ENCODE results near the gene FKBP1C. TPM values are rescaled to one million over a fixed set of nuclear protein-coding genes. Genes with fewer than 3 reads are reported as not detected.
"Not testable (repeated sequence)": the region's sequence is repeated elsewhere in the genome, so short reads cannot be mapped to it uniquely, and the experiment has no call there.

The FKBP1C gene
- total and polyA plus RNA-seq, 2 experiments from 2014 or later: 0.47 to 0.80 TPM

DNA sequence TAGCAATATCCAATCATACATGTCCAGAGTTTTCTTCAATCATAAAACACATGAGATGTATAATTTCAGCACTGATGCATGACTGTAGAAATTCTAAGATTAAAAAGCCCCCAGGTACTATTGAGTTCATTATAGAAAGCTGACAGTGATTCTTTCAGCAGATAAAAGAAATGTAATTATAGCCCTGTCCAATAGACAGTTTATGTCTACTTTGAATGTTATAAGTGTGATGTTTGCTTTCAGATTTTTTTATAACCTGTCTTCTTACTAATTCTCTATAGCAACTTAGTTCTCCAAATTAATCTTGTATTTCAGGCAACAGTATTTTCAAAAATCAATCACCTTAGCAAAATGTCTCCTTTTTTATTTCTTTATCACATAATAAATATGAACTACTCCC, 13.5 kb upstream of the FKBP1C start:
- TF ChIP-seq, protein P1, sequence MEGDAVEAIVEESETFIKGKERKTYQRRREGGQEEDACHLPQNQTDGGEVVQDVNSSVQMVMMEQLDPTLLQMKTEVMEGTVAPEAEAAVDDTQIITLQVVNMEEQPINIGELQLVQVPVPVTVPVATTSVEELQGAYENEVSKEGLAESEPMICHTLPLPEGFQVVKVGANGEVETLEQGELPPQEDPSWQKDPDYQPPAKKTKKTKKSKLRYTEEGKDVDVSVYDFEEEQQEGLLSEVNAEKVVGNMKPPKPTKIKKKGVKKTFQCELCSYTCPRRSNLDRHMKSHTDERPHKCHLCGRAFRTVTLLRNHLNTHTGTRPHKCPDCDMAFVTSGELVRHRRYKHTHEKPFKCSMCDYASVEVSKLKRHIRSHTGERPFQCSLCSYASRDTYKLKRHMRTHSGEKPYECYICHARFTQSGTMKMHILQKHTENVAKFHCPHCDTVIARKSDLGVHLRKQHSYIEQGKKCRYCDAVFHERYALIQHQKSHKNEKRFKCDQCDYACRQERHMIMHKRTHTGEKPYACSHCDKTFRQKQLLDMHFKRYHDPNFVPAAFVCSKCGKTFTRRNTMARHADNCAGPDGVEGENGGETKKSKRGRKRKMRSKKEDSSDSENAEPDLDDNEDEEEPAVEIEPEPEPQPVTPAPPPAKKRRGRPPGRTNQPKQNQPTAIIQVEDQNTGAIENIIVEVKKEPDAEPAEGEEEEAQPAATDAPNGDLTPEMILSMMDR (IDR thresholded peaks at IDR 0.05; ENCODE audit: poor library complexity): no peak
- TF ChIP-seq EZH2phosphoT487 (IDR thresholded peaks at IDR 0.05; ENCODE audit: low read depth, severe bottlenecking, unreplicated experiment): no peak
- no peak for TF ChIP-seq EZH2 (IDR thresholded peaks at IDR 0.05; ENCODE audit: borderline replicate concordance)
- no peak overlapping the region for H3K27ac ChIP-seq
- DNase-seq (ENCODE audit: low spot score): no peak
- H3K4me1 ChIP-seq (ENCODE audit: insufficient read depth): no peaks in the 10 kb centered on the region
- H3K9me3 ChIP-seq (ENCODE audit: low read depth): no peaks in the 10 kb centered on the region
- H4K20me1 ChIP-seq (ENCODE audit: insufficient read depth, poor library complexity, severe bottlenecking): no peaks in the 10 kb centered on the region
- no peaks in the 10 kb centered on the region for H3K27me3 ChIP-seq
- no peaks in the 10 kb centered on the region for H3K36me3 ChIP-seq (replicated peaks; ENCODE audit: insufficient read depth, low read depth)
- H3K79me2 ChIP-seq: no peaks in the 10 kb centered on the region
- no peak overlapping the region for H3K4me3 ChIP-seq
- H3K4me2 ChIP-seq: no peak overlapping the region
- H2AFZ ChIP-seq: no peak overlapping the region
- no peaks in the 10 kb centered on the region for H3K9me2 ChIP-seq (replicated peaks; ENCODE audit: insufficient read depth)

DNA sequence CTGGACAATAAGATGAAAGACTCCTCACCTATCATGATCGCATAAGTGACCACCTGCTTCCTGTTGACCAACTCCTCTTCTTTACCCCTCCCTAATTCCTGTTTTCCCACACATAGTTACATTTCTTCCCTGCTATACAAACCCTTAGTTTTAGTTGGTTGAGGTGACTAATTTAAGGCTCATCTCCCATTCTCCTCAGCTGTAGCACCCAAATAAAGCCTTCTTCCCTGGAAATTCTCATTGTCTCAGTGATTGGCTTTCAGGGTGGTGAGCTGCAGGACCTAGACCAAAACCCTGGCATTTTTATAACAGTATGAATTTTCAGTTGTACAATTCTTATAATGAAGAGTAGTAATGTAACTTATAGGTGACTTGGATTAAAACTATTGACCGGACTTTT, 2.1 kb downstream of the FKBP1C start:
- Histone ChIP-seq H3K4me3 (no peak overlapping the region), H3K27ac (no peak overlapping the region), H3K36me3 (replicated peaks; ENCODE audit: insufficient read depth, low read depth) (no peaks in the 10 kb centered on the region), H3K27me3 (no peaks in the 10 kb centered on the region), H2AFZ (no peak overlapping the region), H3K9me2 (replicated peaks; ENCODE audit: insufficient read depth) (no peaks in the 10 kb centered on the region), H3K9me3 (ENCODE audit: low read depth) (no peaks in the 10 kb centered on the region), H3K4me2 (no peak overlapping the region), H3K4me1 (ENCODE audit: insufficient read depth) (no peaks in the 10 kb centered on the region), H3K79me2 (no peaks in the 10 kb centered on the region), H4K20me1 (ENCODE audit: insufficient read depth, poor library complexity, severe bottlenecking) (no peaks in the 10 kb centered on the region)
- TF ChIP-seq EZH2phosphoT487 (IDR thresholded peaks at IDR 0.05; ENCODE audit: low read depth, severe bottlenecking, unreplicated experiment) (no peak), EZH2 (IDR thresholded peaks at IDR 0.05; ENCODE audit: borderline replicate concordance) (no peak)
- TF ChIP-seq, protein P1 (IDR thresholded peaks at IDR 0.05; ENCODE audit: poor library complexity): no peak
- DNase-seq (ENCODE audit: low spot score): no peak
- WGBS (ENCODE audit: low lambda C conversion rate, missing lambda C conversion rate): 98% methylated on average over 2 of the region's 2 CpGs

DNA sequence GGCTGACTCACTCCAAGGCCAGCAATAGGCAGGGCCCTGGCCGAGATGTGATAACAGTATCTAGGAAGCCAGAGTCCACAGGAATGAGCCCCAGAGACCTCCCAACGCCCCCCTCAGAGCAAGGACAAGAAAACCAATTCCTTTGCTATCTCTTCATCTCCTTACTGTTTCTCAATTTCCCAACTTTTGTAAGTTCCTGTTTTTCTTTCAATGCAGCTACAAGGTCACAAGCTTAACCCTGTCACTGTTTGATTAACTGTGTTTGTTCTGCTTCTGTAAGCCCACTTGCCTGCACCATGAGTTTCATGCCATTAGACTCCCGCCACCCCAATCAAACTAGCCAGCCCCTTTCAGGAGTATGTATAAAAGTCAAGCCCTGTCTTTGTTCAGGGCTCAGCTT, 3.5 kb downstream of the FKBP1C start:
- Histone ChIP-seq H3K4me2 (no peak overlapping the region), H3K4me3 (no peak overlapping the region), H4K20me1 (ENCODE audit: insufficient read depth, poor library complexity, severe bottlenecking) (no peaks in the 10 kb centered on the region), H3K4me1 (ENCODE audit: insufficient read depth) (no peaks in the 10 kb centered on the region), H3K27me3 (no peaks in the 10 kb centered on the region), H3K27ac (no peak overlapping the region), H3K9me2 (replicated peaks; ENCODE audit: insufficient read depth) (no peaks in the 10 kb centered on the region), H2AFZ (no peak overlapping the region), H3K36me3 (replicated peaks; ENCODE audit: insufficient read depth, low read depth) (no peaks in the 10 kb centered on the region), H3K9me3 (ENCODE audit: low read depth) (no peaks in the 10 kb centered on the region), H3K79me2 (no peaks in the 10 kb centered on the region)
- no peak for DNase-seq (ENCODE audit: low spot score)
- TF ChIP-seq EZH2phosphoT487 (IDR thresholded peaks at IDR 0.05; ENCODE audit: low read depth, severe bottlenecking, unreplicated experiment) (no peak), EZH2 (IDR thresholded peaks at IDR 0.05; ENCODE audit: borderline replicate concordance) (no peak)
- TF ChIP-seq, protein P1 (IDR thresholded peaks at IDR 0.05; ENCODE audit: poor library complexity): no peak
- WGBS (ENCODE audit: low lambda C conversion rate, missing lambda C conversion rate): 50% methylated on average over 3 of the region's 3 CpGs

DNA sequence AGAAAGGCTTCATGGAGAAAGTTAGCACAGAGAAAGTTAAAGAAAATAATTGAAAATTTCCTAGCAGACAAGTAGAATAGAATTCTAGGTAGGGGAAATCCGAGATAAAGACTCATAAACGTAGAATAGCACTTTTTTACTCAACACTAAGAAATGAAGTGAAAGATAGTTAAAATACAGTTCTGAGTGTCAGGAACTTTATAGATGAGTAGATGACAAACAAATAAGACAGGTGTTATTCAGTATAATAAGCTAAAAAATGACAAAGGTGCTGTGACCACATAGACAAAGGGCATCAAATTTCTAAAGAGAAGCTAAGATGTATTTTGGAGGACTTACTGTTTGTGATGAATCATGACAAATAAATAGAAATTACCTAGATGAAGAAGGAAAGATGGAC, 12.9 kb downstream of the FKBP1C start:
- DNase-seq (ENCODE audit: low spot score): no peak
- H3K36me3 ChIP-seq (replicated peaks; ENCODE audit: insufficient read depth, low read depth): no peaks in the 10 kb centered on the region
- no peaks in the 10 kb centered on the region for H3K9me2 ChIP-seq (replicated peaks; ENCODE audit: insufficient read depth)
- no peaks in the 10 kb centered on the region for H4K20me1 ChIP-seq (ENCODE audit: insufficient read depth, poor library complexity, severe bottlenecking)
- no peak overlapping the region for H3K4me3 ChIP-seq
- TF ChIP-seq EZH2 (IDR thresholded peaks at IDR 0.05; ENCODE audit: borderline replicate concordance) (no peak), EZH2phosphoT487 (IDR thresholded peaks at IDR 0.05; ENCODE audit: low read depth, severe bottlenecking, unreplicated experiment) (no peak)
- TF ChIP-seq, protein P1 (IDR thresholded peaks at IDR 0.05; ENCODE audit: poor library complexity): no peak
- H2AFZ ChIP-seq: no peak overlapping the region
- WGBS (ENCODE audit: low lambda C conversion rate, missing lambda C conversion rate): 76% methylated on average over 2 of the region's 2 CpGs
- no peaks in the 10 kb centered on the region for H3K27me3 ChIP-seq
- H3K27ac ChIP-seq: no peak overlapping the region
- no peaks in the 10 kb centered on the region for H3K9me3 ChIP-seq (ENCODE audit: low read depth)
- H3K4me1 ChIP-seq (ENCODE audit: insufficient read depth): no peaks in the 10 kb centered on the region
- no peak overlapping the region for H3K4me2 ChIP-seq
- H3K79me2 ChIP-seq: no peaks in the 10 kb centered on the region

DNA sequence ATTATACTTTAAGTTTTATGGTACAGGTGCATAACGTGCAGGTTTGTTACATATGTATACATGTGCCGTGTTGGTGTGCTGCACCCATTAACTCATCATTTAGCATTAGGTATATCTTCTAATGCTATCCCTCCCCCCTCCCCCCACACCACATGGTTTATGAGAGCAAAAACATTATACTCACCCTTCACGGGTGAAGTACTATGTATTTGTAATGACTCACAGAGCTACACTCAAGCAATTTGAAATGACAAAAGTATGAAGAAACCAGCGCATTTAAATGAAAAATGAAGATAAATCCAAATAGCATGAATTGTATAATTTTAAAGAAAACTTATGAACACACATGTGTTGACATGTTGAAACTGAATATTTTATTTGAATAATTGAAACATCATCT, 14.7 kb downstream of the FKBP1C start:
- H3K27me3 ChIP-seq; H3K9me3 ChIP-seq (ENCODE audit: low read depth); H3K79me2 ChIP-seq; H3K4me2 ChIP-seq; H2AFZ ChIP-seq; DNase-seq (ENCODE audit: low spot score); H3K36me3 ChIP-seq (replicated peaks; ENCODE audit: insufficient read depth, low read depth); H3K27ac ChIP-seq; H3K9me2 ChIP-seq (replicated peaks; ENCODE audit: insufficient read depth); H3K4me3 ChIP-seq; H3K4me1 ChIP-seq (ENCODE audit: insufficient read depth); H4K20me1 ChIP-seq (ENCODE audit: insufficient read depth, poor library complexity, severe bottlenecking): not testable (repeated sequence)
- 62% methylated on average over 4 of the region's 4 CpGs for WGBS (ENCODE audit: low lambda C conversion rate, missing lambda C conversion rate)
